Liver (tissue), 9 donors: ENCODE data around the gene NOP16. TPM values are rescaled to one million over a fixed set of nuclear protein-coding genes. Genes with fewer than 3 reads are reported as not detected.

Experiments
- DNase-seq: peaks from one replicate; pipeline ENCODE4 v3.0.0-alpha.2; 2017; ENCODE audit warnings: low spot score
- H3K27ac ChIP-seq, 2 donors: one replicate each; pipeline ENCODE4 v1.7.0; 2013; ENCODE audit warnings: inconsistent platforms in 2 of 2, low read length in 2 of 2, control low read depth in 1 of 2, low read depth in 1 of 2, mild to moderate bottlenecking in 1 of 2
- H3K27me3 ChIP-seq, 4 donors: one replicate each; pipeline versions ENCODE4 v1.6.1 to v1.7.0; 2013; ENCODE audit warnings: low read length in 3 of 4, inconsistent platforms in 1 of 4, mild to moderate bottlenecking in 1 of 4, moderate library complexity in 1 of 4; ENCODE audit not compliant: control insufficient read depth in 4 of 4, insufficient read depth in 4 of 4
- H3K36me3 ChIP-seq, 4 donors: one replicate each; pipeline versions ENCODE4 v1.6.1 to v1.7.0; 2013; ENCODE audit warnings: low read length in 3 of 4, mild to moderate bottlenecking in 3 of 4, low read depth in 1 of 4, moderate library complexity in 1 of 4; ENCODE audit not compliant: control insufficient read depth in 4 of 4, insufficient read depth in 3 of 4
- H3K4me1 ChIP-seq, 4 donors: one replicate each; pipeline versions ENCODE4 v1.6.1 to v1.7.0; 2013; ENCODE audit warnings: low read length in 3 of 4, mild to moderate bottlenecking in 3 of 4, moderate library complexity in 1 of 4; ENCODE audit not compliant: control insufficient read depth in 4 of 4, insufficient read depth in 4 of 4
- H3K4me3 ChIP-seq, 3 donors: one replicate each; pipeline versions ENCODE4 v1.6.1 to v1.7.0; 2013; ENCODE audit warnings: low read length in 3 of 3, control low read depth in 1 of 3, low read depth in 1 of 3, mild to moderate bottlenecking in 1 of 3
- H3K9ac ChIP-seq, 2 donors: one replicate each; pipeline ENCODE4 v1.7.0; 2013; ENCODE audit warnings: low read length in 2 of 2, mild to moderate bottlenecking in 2 of 2, moderate library complexity in 2 of 2, control low read depth in 1 of 2, low read depth in 1 of 2
- H3K9me3 ChIP-seq, 4 donors: one replicate each; pipeline versions ENCODE4 v1.6.1 to v1.7.0; 2013; ENCODE audit warnings: low read length in 3 of 4; ENCODE audit not compliant: control insufficient read depth in 4 of 4
- ATF3 ChIP-seq: IDR thresholded peaks from 2 replicates; pipeline ENCODE4 v1.6.1; 2016; ENCODE audit warnings: antibody characterized with exemption
- CTCF ChIP-seq: fragments of 150-350 bp; IDR thresholded peaks from 2 replicates; pipeline ENCODE4 v1.5.1; 2017; ENCODE audit warnings: improper control_type of control experiment, low read depth, low read length; ENCODE audit not compliant: missing input control
- EGR1 ChIP-seq, 2 donors: IDR thresholded peaks; 2 replicates each; pipeline ENCODE4 v1.6.1; 2016 to 2018; ENCODE audit warnings: antibody characterized with exemption in 2 of 2, low read depth in 2 of 2
- FOXA1 ChIP-seq: IDR thresholded peaks from 2 replicates; pipeline ENCODE4 v1.6.1; 2016; ENCODE audit warnings: antibody characterized with exemption
- FOXA2 ChIP-seq: IDR thresholded peaks from 2 replicates; pipeline ENCODE4 v1.6.1; 2016; ENCODE audit warnings: antibody characterized with exemption
- GABPA ChIP-seq, 2 donors: IDR thresholded peaks in 1 of 2; conservative IDR thresholded peaks in 1 of 2; 2 replicates each; pipeline ENCODE4 v1.6.1; 2016; ENCODE audit warnings: antibody characterized with exemption in 2 of 2, mild to moderate bottlenecking in 1 of 2, moderate library complexity in 1 of 2
- HNF4A ChIP-seq, 2 donors: conservative IDR thresholded peaks; 2 replicates each; pipeline ENCODE4 v1.6.1; 2016; ENCODE audit warnings: antibody characterized with exemption in 2 of 2, mild to moderate bottlenecking in 2 of 2
- HNF4G ChIP-seq: IDR thresholded peaks from 2 replicates; pipeline ENCODE4 v1.6.1; 2016; ENCODE audit warnings: antibody characterized with exemption
- JUND ChIP-seq, 2 donors: IDR thresholded peaks; 2 replicates each; pipeline ENCODE4 v1.6.1; 2016; ENCODE audit warnings: antibody characterized with exemption in 2 of 2
- NR2F2 ChIP-seq: IDR thresholded peaks from 2 replicates; pipeline ENCODE4 v1.6.1; 2016; ENCODE audit warnings: antibody characterized with exemption
- RXRA ChIP-seq, 2 donors: IDR thresholded peaks; 2 replicates each; pipeline ENCODE4 v1.6.1; 2017 to 2018; ENCODE audit warnings: antibody characterized with exemption in 2 of 2, mild to moderate bottlenecking in 1 of 2
- SP1 ChIP-seq: IDR thresholded peaks from 2 replicates; pipeline ENCODE4 v1.6.1; 2018; ENCODE audit warnings: antibody characterized with exemption, mild to moderate bottlenecking
- TAF1 ChIP-seq: conservative IDR thresholded peaks from 2 replicates; pipeline ENCODE4 v1.6.1; 2016; ENCODE audit warnings: antibody characterized with exemption, mild to moderate bottlenecking
- YY1 ChIP-seq: IDR thresholded peaks from 2 replicates; pipeline ENCODE4 v1.6.1; 2016; ENCODE audit warnings: antibody characterized with exemption, mild to moderate bottlenecking
- ZBTB33 ChIP-seq: IDR thresholded peaks from 2 replicates; pipeline ENCODE4 v1.6.1; 2016; ENCODE audit warnings: antibody characterized with exemption
- WGBS: extraction: QIAGEN DNeasy Blood & Tissue Kit; methylation state at CpG from one replicate; pipeline ENCODE4 v1.1.7; 2013; 5-methylcytosine and 5-hydroxymethylcytosine counted together
- polyA plus RNA-seq, 2 donors: library from polyadenylated mRNA; stranded (reverse) in 1 of 2; unstranded in 1 of 2; fragments of 200-250 nt in 1 of 2; fragments of >200 nt in 1 of 2; fragmentation: Nextera tagmentation in 1 of 2; extraction: Ambion mirVana in 1 of 2; gene quantifications; one replicate each; pipeline versions ENCODE4 v1.2.1 to v1.2.3, GENCODE V29; 2013 to 2015
- total RNA-seq, 2 donors: library from RNA; depleted of rRNA; stranded (reverse); fragments of >200 nt; gene quantifications; one replicate each; pipeline ENCODE4 v1.2.3, GENCODE V29; 2014
- donor health status: healthy.
- donor health status: healthy.
- donor health status: healthy.
- donor health status: healthy.
- donor health status: healthy.

Gene NOP16
- total and polyA plus RNA-seq, 4 donors: 6.1 to 41.2 (median 17.2) TPM

- no peak for TF ChIP-seq TAF1
- TF ChIP-seq NR2F2: no peak
- no peak for TF ChIP-seq ATF3
- no peak for TF ChIP-seq FOXA2
- no peak for TF ChIP-seq HNF4G
- no peak for TF ChIP-seq ZBTB33
- no peak for TF ChIP-seq RXRA (IDR thresholded peaks at IDR 0.05)
- no peak for TF ChIP-seq GABPA (IDR thresholded peaks at IDR 0.05 in 1 of 2, conservative IDR thresholded peaks at IDR 0.05 in 1 of 2)
- TF ChIP-seq CTCF: no peak
- TF ChIP-seq FOXA1: no peak
- no peak for TF ChIP-seq HNF4A (conservative IDR thresholded peaks at IDR 0.05)
- no peak for TF ChIP-seq YY1
- no peak for TF ChIP-seq EGR1 (IDR thresholded peaks at IDR 0.05; ENCODE audit: low read depth in 2 of 2)
- TF ChIP-seq SP1: no peak
- peaks cover 4 to 19% (median 11%) of the 10 kb centered on the region in 4 donors for H3K4me1 ChIP-seq
- H3K27ac ChIP-seq: peak overlapping the region; percentile 82 to 84
- 59% methylated on average over 13 of the region's 13 CpGs for WGBS
- DNase-seq: no peak
- H3K4me3 ChIP-seq: peak overlapping the region; percentile 76 to 97 (median 91)
- H3K9me3 ChIP-seq: no peaks in the 10 kb centered on the region
- peak overlapping the region; percentile 0 to 75 for H3K9ac ChIP-seq
- H3K27me3 ChIP-seq: no peaks in the 10 kb centered on the region
- peaks cover 0 to 3% (median 0%) of the 10 kb centered on the region in 4 donors for H3K36me3 ChIP-seq
These were observed 27.0 kb upstream of the NOP16 start for GRCh38 chr5:176415240-176415951.

GRCh38 chr5:176414704-176415103 is 26.3 kb upstream of the NOP16 start:
- Histone ChIP-seq H3K9me3 (no peaks in the 10 kb centered on the region), H3K4me3 (no peak overlapping the region), H3K4me1 (peaks cover 4 to 19% (median 11%) of the 10 kb centered on the region in 4 donors), H3K36me3 (peaks cover 0 to 5% (median 2%) of the 10 kb centered on the region in 4 donors), H3K9ac (peak overlapping the region in 1 of 2 donors; percentile 75), H3K27ac (no peak overlapping the region), H3K27me3 (no peaks in the 10 kb centered on the region)
- TF ChIP-seq CTCF (no peak), HNF4A (conservative IDR thresholded peaks at IDR 0.05) (no peak), YY1 (no peak), EGR1 (IDR thresholded peaks at IDR 0.05; ENCODE audit: low read depth in 2 of 2) (no peak), ATF3 (no peak), RXRA (IDR thresholded peaks at IDR 0.05) (no peak), HNF4G (no peak), ZBTB33 (no peak), JUND (IDR thresholded peaks at IDR 0.05) (no peak), FOXA1 (no peak)
- 69% methylated on average over 3 of the region's 3 CpGs for WGBS
- DNase-seq: no peak
